ENCODE measurements around the gene COL6A1.

GRCh38 chr21:46023555-46023954 lies 42.0 kb downstream of the COL6A1 start:
- TF ChIP-seq POLR2A (IDR thresholded peaks at IDR 0.05; ENCODE audit: low read depth, low read length) (no peak), POLR2AphosphoS5 (IDR thresholded peaks at IDR 0.05; ENCODE audit: low read depth, low read length) (no peak)
